Activated CD4-positive, alpha-beta T cell treated with anti-CD3 and anti-CD28 coated beads, Interleukin-2, amount 50 U/mL, for 16 hours (primary cell): Measurements from ENCODE around the gene NUP98.

Source experiments
- DNase-seq: peaks from one replicate; pipeline ENCODE4 v3.0.0-alpha.2; 2020

NUP98 gene

DNA sequence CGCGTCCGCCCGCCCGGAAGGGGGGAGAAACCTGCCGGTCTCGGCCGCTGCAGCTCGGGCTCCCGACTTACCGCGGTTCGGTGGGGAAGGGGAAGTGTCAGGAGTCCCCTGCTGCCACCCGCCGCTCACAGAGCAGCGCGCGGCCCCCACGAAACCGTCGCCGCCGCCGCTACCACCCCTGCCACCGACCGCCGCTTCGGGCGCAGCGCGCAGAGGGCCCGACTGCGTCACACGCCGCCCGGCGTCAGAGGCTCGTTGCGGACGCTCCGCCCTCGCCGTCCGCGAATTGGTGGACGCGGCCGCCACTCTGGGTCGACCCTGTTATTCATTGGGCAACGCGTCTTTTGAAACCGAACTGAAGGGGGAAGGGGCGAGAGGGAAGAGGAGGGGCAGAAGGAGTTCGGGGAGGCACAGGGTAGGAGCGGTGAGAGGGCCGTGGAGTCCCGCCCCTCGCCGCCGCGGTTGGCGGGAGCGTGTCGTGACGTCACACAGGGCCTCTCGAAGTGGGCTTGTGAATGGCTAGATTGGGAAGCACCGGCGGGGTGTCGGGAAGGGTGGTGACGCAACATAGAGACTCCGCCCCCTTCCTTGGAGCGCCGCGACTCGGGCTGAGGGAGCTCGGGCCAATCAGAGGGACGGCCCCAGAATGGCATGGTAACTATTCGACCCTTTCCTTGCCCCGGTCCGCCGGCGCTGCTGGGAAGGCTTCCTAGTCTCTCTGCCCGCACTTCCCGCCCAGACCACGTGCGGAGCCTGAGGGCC is at the start of gene NUP98:
NUP98 (minus strand) TSS at position 226 of the 762 bp plus-strand sequence. CDS start 15,437 bp downstream, outside the sequence.
- DNase-seq = peak; percentile 100

DNA sequence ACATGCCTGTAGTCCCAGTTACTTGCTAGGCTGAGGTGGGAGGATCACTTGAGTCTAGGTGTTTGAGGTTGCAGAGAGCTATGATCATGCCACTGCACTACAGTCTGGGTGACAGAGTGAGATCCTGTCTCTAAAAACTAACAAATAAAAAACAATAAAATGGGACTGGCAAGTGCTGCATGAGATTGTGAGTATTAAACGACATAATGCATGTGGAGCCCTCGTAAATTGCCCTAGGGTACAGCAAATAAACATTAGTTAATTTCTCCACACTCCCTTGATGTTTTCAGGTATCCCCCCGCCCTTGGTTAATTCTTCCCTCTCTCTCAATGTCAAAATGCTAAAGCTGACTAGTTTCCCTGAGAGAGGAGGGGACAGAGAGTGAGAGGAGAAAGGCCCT is 48.3 kb upstream of the NUP98 start:
- DNase-seq = no peak

DNA sequence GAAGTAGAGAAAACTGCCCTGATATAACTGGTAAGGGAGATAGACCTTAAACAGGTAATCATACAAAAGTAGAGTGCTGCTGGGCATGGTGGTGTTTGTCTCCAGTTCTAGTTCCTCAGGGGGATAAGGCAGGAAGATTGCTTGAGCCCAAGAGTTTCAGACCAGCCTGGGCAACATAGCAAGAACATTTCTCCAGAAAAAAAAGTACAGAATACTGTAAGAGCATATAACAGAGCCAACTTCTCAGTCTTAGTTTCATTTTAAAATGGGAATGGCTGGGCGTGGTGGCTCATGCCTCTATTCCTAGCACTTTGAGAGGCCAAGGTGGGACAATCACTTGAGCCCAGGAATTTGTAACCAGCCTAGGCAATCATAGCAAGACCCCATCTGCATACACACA is 47.9 kb upstream of the NUP98 start:
- DNase-seq = no peak

DNA sequence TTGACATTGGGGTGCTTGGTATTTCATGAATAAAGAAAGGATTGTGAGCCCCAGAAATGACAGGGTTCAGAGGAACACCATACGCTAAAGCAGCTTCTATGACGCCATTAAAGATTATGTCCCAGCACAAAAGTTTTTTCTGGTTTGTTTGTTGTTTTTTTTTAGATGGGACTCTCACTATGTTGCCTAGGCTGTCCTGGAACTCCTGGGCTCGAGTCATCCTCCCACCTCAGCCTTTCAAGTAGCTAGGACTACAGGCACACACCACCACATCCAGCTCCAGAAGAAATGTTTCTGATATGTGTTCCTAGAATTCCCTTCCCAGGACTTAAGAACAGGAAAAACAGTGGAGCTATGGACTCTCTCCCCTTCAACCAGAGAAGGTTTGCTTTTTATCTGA is 46.0 kb upstream of the NUP98 start:
- no peak for DNase-seq

DNA sequence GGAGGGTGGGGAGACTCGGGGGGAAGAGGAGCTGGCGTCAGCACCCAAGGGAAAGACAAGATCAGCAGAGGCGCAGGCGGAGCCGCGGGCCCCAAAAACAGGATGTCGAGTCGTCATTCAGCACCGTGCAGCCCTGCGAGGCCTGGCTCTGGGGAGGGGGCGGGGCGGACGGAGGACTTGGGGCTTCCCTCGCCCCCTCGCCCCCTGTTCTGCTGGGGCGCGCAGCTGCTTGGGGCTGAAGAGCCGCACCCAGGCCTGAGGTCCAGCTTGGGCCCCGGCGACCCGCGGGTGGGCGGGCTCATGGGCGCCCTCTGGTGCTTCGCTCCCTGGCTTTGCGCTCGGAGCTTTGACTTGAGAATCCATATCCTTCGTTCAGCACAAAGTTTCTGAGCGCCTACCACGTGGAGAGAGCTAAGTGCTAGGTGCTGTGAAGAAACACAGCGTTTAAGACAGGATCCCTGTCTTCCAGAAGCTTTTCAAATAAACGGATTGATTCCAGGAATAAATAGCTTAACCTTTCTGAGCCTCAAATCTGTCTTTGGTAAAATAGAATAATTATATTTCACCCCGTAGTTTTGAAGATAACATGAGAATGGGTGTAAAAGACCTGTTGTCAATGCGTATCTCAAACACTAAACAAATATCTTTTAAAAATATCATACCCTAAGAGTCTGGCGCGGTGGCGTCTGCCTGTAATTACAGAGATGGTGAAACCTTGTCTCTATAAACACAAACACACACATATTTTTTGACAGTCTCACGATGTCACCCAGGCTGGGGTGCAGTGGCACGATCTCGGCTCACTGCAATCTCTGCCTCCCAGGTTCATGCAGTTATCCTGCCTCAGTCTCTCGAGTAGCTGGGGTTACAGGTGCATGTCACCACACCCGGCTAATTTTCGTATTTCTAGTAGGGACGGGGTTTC is 44.3 kb upstream of the NUP98 start:
- peak; percentile 93 for DNase-seq

DNA sequence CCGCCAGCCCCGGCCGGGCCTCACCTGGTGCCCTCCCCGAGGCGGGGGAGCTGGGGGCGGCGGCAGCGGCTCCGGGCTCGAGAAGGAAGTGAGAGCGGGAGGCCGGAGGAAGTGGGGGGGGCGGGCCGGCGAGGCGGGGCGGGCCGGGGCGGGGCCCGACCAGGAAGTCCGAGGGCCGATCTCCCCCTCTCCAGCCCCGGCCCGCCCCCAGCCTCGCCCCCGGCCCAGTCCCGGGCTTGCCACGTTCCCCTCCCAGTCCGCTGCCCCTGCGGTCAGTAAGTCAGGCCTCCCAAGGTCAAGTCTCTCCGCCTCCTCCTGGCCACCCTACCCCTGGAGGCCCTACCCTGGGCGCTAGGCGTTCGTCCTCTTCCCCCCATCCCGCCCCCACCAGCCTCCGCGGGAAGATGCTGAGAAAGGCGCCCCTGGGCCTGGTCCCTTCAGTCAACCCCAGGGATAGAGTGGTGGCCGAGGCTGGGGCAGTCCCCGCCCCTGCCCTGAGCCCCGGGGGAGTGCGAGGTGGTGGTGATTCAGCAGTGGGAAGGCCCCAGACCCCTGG is 43.6 kb upstream of the NUP98 start, which contains the start of gene RHOG:
RHOG (minus strand) TSS at position 90 of the 556 bp plus-strand sequence. CDS start 12,821 bp downstream, outside the sequence.
- no peak for DNase-seq

DNA sequence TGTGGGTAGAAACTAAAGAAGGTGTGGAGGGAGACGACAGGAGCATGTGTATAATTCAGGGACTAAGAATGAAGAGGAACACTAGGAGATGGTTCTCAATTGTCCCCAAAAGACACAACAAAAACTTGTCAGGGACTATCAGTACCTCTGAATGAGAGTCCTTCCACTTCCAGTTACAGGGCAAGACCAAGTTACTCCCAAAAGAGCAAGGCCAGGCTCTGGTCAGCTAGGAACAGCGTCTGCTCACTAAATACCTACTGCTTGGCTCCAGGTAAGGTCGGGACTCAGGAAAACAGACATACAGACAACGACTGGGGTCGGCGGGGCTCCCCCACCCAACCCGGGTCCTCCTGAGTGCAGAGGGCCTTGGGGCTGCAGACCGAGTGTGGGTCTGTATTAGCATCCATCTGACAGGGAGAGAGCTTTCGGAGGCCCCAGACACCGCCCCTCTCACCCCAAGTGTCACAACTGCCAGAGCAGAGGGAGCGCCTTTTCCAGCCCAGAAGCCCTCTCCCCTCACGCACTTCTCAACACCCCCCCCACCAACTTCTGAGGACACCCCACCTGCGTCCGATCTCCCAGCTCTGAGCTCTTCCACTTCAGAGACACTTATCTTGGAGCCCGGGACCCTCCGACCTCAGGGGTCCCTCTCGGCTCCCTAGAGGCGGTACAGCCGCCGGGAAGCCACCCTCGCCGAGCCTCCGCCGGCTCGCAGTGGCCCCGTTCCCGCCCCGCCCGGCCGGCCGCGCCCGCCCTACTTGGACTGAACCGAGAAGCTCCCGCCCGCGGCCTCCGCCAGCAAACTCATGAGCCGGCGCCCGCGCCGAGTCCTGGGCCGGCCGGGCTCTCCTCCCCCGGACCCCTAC is 42.9 kb upstream of the NUP98 start:
- no peak for DNase-seq

DNA sequence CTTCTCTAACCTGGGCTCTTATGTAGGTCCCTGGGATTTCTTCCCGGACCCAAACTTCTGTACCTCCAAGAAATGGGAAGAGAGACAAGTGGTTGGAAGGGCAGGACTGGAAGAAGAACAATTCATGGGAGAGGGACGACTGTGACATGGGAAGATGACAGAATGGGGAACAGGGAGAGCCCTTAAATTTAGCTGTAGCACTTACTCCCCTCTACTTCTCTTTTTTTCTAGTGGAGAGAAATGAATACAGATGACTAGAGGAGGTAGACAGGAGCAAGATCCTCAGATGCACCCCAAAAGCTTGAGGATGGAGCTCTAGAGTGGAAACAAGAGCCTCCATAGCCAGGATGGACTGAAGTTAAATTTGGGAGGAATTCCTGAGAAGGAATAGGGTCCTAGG is 41.1 kb upstream of the NUP98 start:
- no peak for DNase-seq

DNA sequence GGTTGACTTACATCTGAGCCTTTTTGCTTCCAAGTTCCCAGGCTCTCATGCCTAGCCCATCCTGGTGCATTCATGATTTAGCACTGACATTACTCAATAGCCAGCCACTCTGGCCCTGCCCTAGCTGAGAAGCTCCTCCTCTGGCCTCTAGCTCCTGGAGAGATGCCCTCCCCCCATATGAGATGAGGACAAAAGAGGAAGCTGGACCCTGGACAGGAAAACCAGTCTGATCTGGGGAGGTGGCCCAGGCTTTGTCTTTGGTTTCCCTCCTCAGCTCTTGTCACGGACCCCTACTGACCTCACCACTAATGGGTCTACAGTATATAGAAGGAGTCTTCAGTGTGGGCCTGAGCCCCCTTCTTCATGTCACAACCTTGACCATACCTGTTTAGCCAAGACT is 40.4 kb upstream of the NUP98 start:
- DNase-seq = no peak

DNA sequence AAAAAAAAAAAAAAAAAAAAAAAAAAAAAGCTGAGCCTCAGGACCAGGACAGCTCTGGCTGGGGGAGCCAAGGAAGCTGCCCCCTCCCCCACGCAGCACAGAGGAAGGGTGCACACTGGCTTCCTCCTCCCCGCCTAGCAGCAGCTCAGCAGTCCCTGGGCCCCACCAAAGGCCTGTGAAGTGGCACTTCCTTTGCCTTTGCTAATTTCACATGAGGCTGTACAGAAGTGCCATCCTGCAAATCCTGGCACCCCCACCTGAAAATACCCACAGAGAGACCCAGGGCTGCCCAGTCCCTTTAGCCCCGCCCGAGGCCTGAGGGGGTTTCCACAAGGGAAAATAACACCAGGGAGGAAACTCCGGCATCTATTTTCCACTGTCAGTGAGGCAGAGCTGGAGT is 39.5 kb upstream of the NUP98 start:
- peak; percentile 75 for DNase-seq

DNA sequence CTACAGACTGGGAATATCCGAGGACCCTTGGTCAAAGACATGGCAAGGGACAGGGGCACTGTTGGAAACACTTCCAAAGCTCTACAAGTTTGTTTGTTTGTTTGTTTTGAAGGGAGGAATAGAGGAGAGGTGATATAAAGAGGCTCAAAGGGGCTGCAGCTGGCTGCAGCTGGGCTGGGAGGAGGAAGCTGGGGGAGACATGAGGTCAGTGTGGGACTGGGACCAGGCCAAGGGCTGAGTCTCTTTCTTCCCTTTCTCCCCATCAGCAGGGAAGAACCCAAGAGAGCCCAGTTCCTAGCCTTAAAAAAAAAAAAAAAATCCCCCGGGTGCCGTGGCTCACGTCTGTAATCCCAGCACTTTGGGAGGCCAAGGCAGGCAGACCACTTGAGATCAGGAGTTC is 38.4 kb upstream of the NUP98 start:
- DNase-seq = no peak

DNA sequence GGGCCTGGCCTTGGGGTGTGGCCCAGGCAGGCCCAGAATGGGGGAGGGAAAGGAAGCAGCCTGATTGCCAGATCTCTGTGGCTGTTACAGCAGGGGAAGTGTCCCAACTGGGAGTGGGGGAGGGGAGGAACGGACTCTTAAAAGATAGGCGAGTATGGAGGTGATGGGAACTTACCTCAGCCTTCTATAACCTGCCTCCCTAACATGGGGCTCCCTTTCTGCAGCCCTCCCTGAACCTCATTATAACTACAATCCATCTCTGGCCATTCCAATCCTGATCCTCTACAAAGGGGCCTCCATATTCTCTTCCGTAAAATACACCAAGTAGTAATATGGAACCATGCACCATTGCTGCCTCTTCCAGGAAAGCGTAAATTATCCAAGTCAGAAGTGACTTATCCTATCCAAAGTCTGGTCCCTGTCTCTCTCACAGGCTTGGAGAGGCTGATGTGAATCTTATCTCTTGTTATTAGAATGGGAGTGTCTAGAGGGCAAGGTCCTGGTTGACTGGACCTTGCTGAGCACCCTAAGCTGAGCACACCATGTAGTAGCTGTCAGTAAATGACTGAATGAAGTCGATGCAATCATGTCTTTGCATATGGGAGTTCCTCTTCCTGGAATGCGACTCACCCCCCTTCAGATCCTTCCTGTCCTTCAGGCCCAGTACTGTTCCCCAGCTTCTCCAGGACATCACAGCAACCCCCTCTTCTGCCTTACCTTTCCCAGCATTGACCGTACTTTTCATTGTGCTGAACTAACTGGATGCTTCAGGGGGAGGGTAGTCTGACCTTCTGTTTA is 37.5 kb upstream of the NUP98 start:
- DNase-seq = no peak

DNA sequence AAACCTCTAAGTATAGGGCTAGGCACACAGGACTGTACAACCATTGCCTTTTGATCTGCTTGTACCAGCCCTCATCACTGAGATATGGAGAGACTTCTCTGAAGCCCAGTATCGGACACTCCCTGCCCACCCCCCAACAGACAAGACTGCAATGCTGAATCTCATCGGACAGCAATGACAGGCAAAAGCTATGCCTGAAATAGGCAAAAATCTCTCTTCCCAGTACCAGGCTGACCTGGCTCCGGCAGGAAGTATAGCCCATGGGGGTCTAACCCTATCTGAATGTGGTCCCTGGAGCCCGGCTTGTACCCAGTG is 37.0 kb upstream of the NUP98 start:
- no peak for DNase-seq

DNA sequence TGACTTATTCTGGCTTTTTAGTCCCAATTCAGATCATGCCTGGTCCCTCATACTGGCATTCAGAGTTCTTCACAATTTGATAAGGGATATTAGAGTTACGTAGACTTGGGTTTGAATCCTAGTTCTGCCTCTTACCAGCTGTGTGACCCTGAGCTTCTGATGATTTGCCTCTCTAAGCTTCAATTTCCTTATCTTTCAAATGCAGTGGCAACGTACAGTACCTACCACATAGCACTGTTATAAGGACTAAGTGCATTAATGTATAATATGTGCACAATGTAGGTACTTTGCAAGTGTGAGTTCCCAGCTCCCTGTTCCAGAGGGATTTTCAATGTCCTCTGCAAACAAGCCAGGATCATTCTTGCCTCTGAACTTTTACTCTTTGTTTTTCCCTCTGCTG is 36.1 kb upstream of the NUP98 start:
- DNase-seq = no peak

DNA sequence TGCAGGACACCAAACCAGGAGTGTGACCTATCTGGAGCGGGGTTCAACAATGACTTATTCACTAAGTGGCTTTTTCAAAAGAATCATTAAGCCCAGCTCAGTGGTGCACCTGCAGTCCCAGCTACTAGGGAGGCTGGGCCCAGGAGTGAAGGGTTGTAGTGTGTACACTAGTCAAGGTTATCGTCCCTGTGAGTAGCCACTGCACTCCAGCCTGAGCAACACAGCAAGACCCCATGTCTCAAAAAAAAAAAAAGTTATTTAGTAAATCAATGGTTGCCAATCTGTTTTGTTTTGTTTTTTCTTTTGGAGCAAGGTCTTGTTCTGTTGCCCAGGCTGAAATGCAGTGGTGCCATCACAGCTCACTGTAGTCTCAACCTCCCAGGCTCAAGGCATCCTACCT is 35.5 kb upstream of the NUP98 start:
- DNase-seq = no peak

DNA sequence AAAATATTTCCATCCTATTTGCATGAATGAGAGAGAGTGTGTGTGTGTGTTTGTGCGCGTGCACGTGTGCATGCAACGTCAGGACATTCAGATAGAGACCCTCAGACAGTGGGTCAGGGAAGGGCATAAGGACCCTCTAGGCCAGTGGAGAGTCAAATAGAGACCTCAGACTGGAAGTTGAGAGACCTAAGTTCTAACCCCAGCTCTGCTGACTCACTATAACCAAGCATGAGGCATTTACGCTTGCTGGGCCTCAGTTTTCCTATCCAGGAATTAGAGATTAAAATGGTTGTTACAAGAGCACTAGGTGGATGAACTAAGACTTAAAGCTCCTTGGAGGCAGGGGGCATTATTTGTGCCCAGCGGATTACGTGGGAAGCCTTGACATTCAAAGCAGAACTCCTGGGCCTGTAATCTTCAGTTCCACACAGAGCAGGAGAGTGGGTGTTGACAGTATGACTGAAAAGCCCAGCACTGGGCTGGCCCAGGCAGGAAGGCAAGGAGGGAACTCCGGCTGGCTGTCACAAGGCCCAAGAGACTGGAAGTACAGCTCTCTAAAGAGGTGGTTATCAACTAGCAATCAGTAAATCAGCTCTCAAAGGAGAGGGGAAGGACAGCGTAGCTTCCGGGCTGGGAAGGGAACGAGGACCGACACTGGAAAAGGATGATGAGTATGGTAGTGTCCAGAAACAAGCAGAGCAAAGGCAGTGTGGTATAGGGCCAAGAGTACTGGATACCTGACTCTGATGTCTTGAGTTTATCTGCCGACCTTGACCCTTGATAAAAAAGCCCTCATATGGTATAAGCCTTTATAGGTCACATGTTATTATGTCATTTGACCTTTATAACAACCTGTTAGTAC is 34.3 kb upstream of the NUP98 start:
- DNase-seq = no peak

DNA sequence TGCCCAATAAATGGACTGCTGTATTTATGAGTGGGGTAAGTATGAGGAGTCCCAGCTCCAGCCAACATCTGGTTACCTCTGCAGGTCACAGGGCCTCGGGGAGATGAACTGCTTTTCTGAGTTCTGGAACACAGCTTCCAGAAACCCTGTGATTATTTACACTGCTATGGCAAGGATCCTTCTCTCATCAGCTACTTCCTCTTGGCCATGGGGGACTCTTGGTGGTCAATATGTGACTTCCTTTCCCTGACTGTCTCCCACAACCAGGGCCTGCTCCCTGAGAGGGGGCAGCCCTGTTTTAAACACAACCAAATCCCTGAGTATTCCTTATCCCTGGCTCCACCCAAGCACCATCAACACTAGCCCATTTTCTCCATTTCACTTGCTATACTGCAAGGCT is 33.4 kb upstream of the NUP98 start:
- no peak for DNase-seq

DNA sequence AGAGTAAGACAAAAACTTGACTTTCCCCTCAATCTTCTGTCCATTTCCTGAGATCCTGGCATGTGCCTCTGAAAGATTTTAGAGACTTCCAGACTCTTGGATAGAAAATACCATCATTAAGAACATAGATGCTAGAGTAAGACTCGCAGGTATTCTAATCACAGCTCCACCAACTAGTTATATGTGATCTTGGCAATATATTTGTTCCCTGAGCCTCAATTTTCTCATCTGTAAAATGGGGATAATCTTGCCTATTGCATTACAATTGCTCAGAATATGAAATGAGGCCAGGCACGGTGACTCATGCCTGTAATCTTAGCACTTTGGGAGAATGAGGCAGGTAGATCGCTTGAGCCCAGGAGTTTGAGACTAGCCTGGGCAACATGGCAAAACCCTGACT is 32.7 kb upstream of the NUP98 start:
- DNase-seq = no peak

DNA sequence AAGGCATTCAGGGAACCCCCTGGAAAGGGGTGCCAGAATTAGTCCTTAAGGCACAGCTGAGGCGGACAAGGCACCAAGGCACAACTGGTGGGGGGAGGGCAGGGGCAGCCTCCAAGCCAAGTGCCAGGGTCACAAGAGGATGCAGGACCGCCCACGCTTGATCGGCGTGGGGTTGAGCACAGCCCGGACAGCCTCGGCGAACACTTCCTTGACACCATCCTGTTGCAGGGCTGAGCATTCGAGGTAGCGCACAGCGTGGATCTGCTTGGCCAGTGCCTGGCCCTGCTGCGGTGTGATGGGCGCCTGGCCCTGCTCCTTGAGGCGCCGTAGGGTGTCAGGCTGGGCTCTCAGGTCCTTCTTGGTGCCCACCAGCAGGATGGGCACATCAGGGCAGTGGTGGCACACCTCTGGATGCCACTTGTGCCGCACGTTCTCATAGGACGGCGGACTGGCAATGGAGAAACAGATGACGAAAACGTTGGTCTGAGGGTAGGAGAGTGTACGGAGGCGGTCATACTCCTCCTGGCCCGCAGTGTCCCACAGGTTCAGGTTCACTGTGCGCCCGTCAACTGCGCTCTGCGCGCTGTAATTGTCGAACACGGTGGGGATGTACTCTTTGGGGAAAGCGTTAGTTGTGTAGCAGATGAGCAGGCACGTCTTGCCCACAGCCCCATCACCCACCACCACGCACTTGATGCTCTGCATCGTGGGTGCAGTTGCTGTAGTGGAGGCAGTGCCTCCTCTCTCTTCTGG is 30.3 kb upstream of the NUP98 start:
- no peak for DNase-seq

DNA sequence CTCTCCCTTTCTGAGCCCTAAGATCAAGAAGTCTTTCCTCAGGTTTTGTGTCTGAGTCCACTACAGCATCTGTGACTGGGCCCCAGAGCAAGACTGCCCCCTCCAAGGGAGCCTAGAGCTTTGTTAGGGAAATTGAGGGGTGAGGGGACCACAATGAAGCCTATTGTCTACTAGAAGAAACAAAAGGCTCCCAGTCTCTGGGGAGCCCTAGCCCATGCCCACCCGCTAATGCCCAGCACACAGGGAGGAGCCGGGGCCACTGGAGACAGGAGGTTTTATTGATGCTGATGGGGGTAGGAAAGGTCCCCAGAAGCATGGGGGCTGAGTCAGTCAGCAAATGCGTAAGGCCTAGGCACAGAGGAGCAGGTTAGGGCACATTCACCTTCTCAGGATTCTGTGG is 29.4 kb upstream of the NUP98 start:
- DNase-seq = no peak
